Retinal pigment epithelial cell (primary cell): ENCODE results near the gene MAPKBP1.
"Not testable (repeated sequence)": the region's sequence is repeated elsewhere in the genome, so short reads cannot be mapped to it uniquely, and the experiment has no call there.

Experiments
- DNase-seq: peaks from one replicate; pipeline ENCODE4 v3.0.0-alpha.2; 2010; ENCODE audit warnings: low read depth
- H3K4me3 ChIP-seq: 2 replicates; pipeline ENCODE4 v1.5.1; 2011; ENCODE audit warnings: mild to moderate bottlenecking, low read length, control low read depth, moderate library complexity
- TF ChIP-seq, protein P1 (sequence below): conservative IDR thresholded peaks from 2 replicates; pipeline ENCODE4 v1.5.1; 2011; ENCODE audit warnings: low read depth, low read length, control low read depth, inconsistent platforms

MAPKBP1 gene

DNA sequence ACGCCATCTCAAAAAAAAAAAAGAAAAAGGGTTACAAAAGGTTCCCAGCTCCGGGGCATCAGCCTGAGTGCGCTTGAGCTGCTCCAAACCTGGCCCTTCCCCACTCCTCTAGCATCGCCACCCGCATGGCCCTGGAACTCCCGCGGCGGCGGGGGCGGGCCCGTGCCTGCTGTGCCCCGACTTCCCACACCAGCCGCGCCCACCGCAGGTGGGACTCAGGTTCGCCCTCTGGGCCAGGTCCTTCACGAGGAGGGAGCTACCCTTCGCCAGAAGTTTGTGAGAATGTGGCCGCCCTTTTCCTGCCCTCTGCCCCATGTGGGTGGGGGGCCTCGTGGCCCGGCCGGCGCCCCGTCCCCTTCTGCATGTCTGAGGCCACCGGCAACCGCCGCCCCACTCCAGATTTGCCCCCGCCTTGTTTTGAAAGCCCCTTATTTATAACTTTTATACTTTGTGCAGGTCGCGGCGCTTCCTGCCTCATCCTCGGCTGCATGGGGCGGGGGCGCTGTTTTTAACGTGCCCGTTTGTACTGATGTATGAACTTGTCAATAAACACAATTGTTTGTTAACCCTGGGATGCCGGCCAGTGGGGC lies 53.1 kb downstream of the MAPKBP1 start:
- peak overlapping the region; percentile 48 for H3K4me3 ChIP-seq
- TF ChIP-seq, protein P1, sequence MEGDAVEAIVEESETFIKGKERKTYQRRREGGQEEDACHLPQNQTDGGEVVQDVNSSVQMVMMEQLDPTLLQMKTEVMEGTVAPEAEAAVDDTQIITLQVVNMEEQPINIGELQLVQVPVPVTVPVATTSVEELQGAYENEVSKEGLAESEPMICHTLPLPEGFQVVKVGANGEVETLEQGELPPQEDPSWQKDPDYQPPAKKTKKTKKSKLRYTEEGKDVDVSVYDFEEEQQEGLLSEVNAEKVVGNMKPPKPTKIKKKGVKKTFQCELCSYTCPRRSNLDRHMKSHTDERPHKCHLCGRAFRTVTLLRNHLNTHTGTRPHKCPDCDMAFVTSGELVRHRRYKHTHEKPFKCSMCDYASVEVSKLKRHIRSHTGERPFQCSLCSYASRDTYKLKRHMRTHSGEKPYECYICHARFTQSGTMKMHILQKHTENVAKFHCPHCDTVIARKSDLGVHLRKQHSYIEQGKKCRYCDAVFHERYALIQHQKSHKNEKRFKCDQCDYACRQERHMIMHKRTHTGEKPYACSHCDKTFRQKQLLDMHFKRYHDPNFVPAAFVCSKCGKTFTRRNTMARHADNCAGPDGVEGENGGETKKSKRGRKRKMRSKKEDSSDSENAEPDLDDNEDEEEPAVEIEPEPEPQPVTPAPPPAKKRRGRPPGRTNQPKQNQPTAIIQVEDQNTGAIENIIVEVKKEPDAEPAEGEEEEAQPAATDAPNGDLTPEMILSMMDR = no peak
- DNase-seq = no peak

DNA sequence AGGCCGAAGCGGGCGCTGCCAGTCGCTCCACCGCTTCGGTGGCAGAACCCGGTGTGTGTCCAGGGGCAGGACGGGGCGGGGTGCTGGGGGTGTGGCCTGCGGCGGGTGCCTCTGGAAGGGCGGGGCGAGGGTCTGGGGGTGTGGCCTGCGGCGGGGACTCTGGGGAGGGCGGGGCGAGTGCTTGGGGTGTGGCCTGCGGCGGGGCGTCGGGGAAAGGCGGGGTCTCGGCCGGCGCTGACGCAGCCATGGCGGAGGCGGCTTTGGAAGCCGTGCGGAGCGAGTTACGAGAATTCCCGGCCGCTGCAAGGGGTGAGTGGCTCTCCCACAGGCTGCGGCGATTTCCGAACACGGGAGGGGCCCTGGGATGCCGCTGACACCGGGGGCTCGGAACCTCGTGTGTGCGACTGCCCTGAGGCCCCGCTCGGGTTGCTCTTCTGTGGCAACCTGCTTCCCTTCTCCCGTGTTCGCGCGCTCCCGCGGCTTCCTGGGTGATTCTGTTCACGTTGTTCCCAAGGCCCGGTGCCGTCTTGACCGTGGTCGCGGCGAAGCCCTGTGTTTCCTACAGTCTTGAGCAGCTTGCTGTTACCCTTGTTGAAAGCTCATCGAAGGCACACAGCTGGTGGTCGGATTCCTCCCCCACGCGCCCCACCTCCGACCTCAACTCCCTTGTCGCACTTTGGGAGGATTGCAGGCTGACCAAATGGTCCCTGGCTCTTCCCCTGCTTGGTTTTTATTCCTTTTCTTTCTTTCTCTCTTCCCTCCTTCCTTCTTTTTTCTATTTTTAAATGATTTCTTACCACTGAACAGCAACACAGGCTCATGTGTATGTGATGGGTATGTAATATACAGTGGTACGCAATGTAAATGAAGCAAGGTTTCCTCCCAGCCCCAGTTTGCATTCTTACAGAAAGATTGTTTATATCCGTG lies 53.9 kb downstream of the MAPKBP1 start, which contains the start of gene JMJD7:
Gene JMJD7 (plus strand): TSS at position 213 of the 927 bp plus-strand sequence. CDS start 33 bp downstream, at position 246.
- TF ChIP-seq, protein P1 = no peak
- peak; percentile 40 for DNase-seq
- H3K4me3 ChIP-seq = peak within 1 kb of the TSS; percentile 86

DNA sequence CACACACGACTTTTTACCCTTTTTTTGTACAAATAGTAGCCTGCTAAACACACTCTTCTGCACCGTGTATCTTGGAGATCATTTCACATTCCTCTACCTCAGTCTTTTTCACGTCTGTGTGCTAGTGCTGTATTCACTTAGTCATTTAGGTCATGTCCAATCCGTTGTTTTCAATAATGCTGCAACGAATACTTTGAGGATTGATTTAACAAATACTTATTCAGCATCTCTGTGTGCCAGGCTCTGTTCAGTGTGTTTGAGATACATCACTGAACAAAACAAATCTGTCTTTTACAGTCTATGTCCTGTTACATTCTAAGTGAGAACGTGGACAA lies 54.5 kb downstream of the MAPKBP1 start:
- peak overlapping the region; percentile 86 for H3K4me3 ChIP-seq
- TF ChIP-seq, protein P1 = no peak
- DNase-seq = no peak

DNA sequence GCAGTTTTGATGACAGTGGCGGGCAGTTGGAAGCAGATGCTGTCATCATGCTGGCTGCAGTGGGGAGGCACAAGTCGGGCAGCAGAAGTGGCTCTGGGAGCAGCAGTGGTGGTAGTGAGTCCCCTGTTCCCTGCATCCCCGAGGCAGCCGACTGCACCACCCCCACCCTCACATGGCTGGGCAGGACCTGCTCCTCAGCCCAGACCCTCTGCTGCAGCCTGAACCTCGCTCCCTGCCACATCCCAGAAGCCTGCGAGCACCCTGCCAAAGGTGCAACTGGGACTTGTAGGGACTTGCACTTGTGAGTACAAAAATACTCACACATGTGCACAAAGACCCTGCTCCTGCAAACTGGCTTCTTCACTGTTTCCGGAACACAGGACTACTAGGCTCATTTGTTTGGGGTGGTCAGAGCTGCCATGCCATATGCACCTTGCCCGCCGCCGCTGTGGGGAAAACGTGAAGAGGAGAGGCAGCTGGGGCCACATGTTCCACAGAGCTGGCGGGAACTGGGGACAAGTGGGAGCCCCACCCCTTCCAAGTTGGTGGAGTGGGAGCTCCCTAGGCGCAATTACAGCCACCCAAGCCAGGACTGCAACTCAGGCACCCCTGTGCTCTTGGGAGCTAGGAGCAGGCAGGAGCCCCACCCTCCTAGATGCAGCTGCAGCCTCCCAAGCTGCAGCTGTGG lies 55.8 kb downstream of the MAPKBP1 start:
- DNase-seq = no peak
- no peak overlapping the region for H3K4me3 ChIP-seq
- TF ChIP-seq, protein P1 = no peak

DNA sequence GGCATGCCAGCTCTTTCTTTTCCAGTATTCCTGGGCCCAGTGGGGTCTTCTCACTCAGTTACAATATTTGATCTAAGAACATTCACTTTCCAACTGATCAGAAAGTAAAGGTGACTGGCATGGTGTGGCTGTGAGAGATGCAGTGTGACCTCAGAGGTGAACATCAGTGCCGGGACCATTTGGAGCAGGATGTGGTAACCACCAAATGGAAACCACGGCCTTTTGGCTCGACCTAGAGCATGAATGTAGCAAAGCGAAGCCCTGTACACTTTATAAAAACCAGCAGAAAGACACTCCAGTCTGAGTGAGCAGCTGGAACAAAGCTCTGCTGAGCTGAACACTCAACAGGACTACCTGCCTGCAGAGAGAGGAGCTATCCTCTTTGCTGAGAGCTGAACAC lies 57.0 kb downstream of the MAPKBP1 start:
- DNase-seq, H3K4me3 ChIP-seq: not testable (repeated sequence)

DNA sequence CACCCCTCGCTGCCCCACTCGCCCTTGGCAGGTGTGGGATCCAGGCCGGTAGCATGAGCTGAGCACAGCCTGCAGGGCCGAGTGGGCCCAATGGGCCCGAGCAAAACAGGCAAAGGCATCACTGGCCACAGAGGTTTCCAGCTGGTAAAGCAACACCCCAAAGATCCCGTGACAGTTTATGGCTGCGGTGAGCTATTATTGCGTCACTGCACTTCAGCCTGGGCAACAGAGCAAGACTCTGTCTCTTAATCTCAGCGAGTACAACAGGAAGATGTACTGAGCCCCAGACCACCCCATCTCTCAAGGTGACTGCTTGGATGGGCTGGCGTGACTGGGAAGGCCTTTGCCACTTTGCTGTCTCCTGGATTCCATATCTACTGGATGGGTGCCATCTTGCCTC lies 57.9 kb downstream of the MAPKBP1 start:
- no peak overlapping the region for H3K4me3 ChIP-seq
- DNase-seq = no peak
- TF ChIP-seq, protein P1 = no peak

DNA sequence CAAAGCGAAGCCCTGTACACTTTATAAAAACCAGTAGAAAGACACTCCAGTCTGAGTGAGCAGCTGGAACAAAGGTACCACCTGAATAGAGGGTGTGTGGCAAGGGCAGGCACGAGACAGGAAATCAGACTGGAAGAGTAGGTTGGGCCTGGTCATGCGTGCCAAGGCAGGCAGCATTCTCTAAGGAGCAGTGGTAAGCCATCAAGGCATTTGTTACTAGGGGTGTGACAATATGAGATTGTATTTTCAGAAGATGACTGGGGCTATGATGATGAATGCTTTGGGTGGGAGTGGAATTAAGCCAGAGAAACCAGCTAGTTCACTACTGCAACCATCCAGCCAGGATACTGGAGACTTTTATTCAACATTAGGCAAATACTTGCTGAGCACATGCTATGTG lies 58.6 kb downstream of the MAPKBP1 start:
- no peak for DNase-seq
- TF ChIP-seq, protein P1 = no peak

More for the DNA sequence above, 58.6 kb downstream of the MAPKBP1 start:
- H3K4me3 ChIP-seq = no peak overlapping the region
